ENCODE data around the gene NISCH. TPM values are rescaled to one million over a fixed set of nuclear protein-coding genes. Genes with fewer than 3 reads are reported as not detected.
A peak's percentile ranks its signal among the peaks of the same experiment; 100 is the strongest.

NISCH gene
- 79.6 and 89.5 TPM in 2 replicates for total RNA-seq

DNA sequence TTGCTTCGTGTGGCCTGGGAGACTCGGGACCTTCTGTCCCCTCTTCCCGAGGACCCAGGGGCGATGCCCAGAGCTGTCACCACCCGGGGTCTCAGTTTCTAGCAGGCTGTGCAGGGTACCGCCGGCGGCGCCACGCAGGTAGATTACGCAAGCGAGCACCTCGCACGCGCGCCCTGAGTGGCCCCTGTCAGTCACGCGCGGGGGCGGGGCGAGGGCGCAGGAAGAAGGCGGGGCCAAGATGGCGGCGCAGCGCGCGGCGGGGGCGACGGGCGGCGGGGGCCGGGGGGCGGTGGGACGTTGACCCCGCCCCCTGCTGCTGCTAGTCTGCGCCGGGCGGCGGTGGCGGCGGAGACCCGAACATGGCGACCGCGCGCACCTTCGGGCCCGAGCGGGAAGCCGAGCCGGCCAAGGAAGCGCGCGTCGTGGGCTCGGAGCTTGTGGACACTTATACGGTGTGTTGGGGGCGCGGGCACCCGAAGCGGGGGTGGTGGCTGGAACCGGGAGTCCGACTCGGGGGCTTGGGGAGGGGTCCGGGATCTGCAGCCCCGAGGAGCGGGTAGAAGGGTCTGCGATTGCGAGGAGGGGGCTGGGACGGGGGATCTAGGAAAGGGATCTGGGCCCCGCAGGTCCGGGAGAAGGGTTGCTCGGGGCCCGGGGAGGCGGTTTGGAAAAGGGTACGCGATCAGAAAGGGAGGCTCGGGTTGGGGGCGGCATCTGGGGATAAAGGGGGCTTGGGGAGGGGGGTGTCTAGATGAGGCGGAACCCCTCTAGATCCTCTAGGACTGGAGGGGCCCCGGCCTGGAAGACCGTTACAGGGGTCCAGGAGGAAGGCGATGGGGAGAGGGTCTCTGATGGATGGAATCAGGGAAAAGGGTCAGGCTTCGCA is at the start of gene NISCH:
NISCH (plus strand) TSS at position 322 of the 886 bp plus-strand sequence; CDS start at position 360, 38 bp downstream.
- TF ChIP-seq CTCF (IDR thresholded peaks at IDR 0.05): no peak
- H3K36me3 Mint-ChIP-seq (ENCODE audit: low read depth): peaks cover 35% of the 10 kb centered on the region
- ChIA-PET POLR2A (interaction anchor here (0.6 to 0.9 kb wide), 3 partner anchors 43 to 235 kb away, joined by 3 to 5 read pairs (median 5); no protein-coding TSS in a partner anchor), CTCF (no interaction called here)
- intact Hi-C loops (cut with micrococcal nuclease): loop anchor here (1.0 to 5.0 kb wide), 5 partner anchors 10 to 473 kb away; partner anchors contain the start of genes ACY1, GLT8D1, SEMA3G and SPCS1
- H3K27me3 Mint-ChIP-seq: no peaks in the 10 kb centered on the region
- peaks cover 40% of the 10 kb centered on the region for H3K4me1 Mint-ChIP-seq
- peak within 1 kb of the TSS; percentile 91 for H3K27ac Mint-ChIP-seq
- no peaks in the 10 kb centered on the region for H3K9me3 Mint-ChIP-seq
- peak; percentile 98 for DNase-seq
- ATAC-seq (ENCODE audit: low read depth): peak; percentile 96
- H3K4me3 Mint-ChIP-seq: peak within 1 kb of the TSS; percentile 91

DNA sequence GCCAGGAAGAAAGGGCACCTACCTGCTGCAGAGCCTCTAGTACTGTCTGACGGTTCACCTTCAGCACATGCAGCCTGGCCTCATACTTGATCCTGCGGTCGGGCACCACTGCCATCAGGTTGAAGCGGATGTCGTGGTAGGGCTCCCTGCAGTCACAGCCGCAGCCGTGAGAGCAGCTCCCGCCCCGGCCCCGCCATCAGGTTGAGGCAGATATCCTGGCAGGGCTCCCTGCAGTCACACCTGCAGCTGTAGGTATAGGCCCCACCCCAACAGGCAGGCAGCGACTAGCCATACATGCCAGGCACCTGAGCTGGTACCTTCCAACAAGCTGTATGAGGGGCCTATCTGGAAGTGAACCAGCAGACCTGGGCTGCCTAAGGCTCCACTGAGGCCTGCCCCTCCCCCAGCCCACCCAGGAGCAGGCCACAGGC is 49.2 kb upstream of the NISCH start:
- Mint-ChIP-seq H3K27me3 (no peaks in the 10 kb centered on the region), H3K36me3 (ENCODE audit: low read depth) (peaks cover 73% of the 10 kb centered on the region), H3K4me1 (peaks cover 21% of the 10 kb centered on the region), H3K27ac (no peak overlapping the region), H3K9me3 (no peaks in the 10 kb centered on the region), H3K4me3 (no peak overlapping the region)
- ATAC-seq (ENCODE audit: low read depth): no peak
- no peak for DNase-seq
- no peak for TF ChIP-seq CTCF (IDR thresholded peaks at IDR 0.05)
- ChIA-PET CTCF (no interaction called here), POLR2A (interaction anchor here (1.0 kb wide), 1 partner anchor 48 kb away, joined by 8 read pairs; the partner anchor contains the start of gene TNNC1)
- intact Hi-C loops (cut with micrococcal nuclease): no loop called here

GRCh38 chr3:52406791-52407510 is 48.5 kb upstream of the NISCH start:
- ChIA-PET POLR2A (no interaction called here), CTCF (no interaction called here)
- TF ChIP-seq CTCF (IDR thresholded peaks at IDR 0.05): no peak
- DNase-seq: no peak
- Mint-ChIP-seq H3K4me3 (no peak overlapping the region), H3K4me1 (peaks cover 28% of the 10 kb centered on the region), H3K9me3 (no peaks in the 10 kb centered on the region), H3K36me3 (ENCODE audit: low read depth) (peaks cover 66% of the 10 kb centered on the region), H3K27ac (no peak overlapping the region), H3K27me3 (no peaks in the 10 kb centered on the region)
- intact Hi-C loops (cut with micrococcal nuclease): no loop called here
- no peak for ATAC-seq (ENCODE audit: low read depth)

- Mint-ChIP-seq H3K27me3 (no peaks in the 10 kb centered on the region), H3K4me1 (peaks cover 35% of the 10 kb centered on the region), H3K4me3 (no peak overlapping the region), H3K9me3 (no peaks in the 10 kb centered on the region), H3K36me3 (ENCODE audit: low read depth) (peaks cover 57% of the 10 kb centered on the region), H3K27ac (no peak overlapping the region)
- TF ChIP-seq CTCF (IDR thresholded peaks at IDR 0.05): no peak
- intact Hi-C loops (cut with micrococcal nuclease): no loop called here
- POLR2A ChIA-PET: interaction anchor here (0.6 kb wide), 2 partner anchors 48 to 74 kb away, joined by 3 to 5 read pairs; partner anchors contain the start of gene NISCH
- no peak for DNase-seq
- CTCF ChIA-PET: no interaction called here
- no peak for ATAC-seq (ENCODE audit: low read depth)
Measured at GRCh38 chr3:52407779-52408178, 47.6 kb upstream of the NISCH start.

DNA sequence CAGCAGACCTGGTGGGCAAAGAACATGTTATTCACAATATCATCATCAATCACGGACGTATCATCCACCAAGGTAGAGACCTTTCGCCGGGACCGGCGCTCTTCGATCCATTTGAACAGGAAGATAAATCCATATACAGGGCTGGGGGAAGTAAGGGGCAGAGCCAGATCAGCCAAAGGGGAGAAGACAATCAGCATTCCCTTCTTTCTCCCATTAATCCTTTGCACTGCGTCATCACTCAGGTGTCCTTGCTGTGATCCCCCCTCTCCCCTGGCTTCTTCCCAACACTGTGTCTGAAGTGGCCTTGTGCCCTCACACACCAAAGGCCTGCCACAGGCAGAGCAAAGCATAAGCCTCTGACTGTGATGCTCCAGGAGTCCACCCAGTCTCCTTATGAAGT is 46.9 kb upstream of the NISCH start:
- intact Hi-C loops (cut with micrococcal nuclease): no loop called here

More for the DNA sequence above, 46.9 kb upstream of the NISCH start:
- Mint-ChIP-seq H3K4me1 (peaks cover 35% of the 10 kb centered on the region), H3K4me3 (peak overlapping the region; percentile 86), H3K9me3 (no peaks in the 10 kb centered on the region), H3K36me3 (ENCODE audit: low read depth) (peaks cover 51% of the 10 kb centered on the region), H3K27me3 (no peaks in the 10 kb centered on the region), H3K27ac (no peak overlapping the region)
- ATAC-seq (ENCODE audit: low read depth) (no peak), DNase-seq (no peak)
- ChIA-PET POLR2A (interaction anchor here (0.6 kb wide), 1 partner anchor 75 kb away, joined by 3 read pairs; no protein-coding TSS in a partner anchor), CTCF (no interaction called here)
- TF ChIP-seq CTCF (IDR thresholded peaks at IDR 0.05): no peak
